H1 (cell line): ENCODE results near the gene VSIG10L2. TPM values are rescaled to one million over a fixed set of nuclear protein-coding genes. Genes with fewer than 3 reads are reported as not detected.

Experiments
- CTCF ChIA-PET: fragments of 300-600 bp; sonication (Branson Sonifier 250); formaldehyde crosslinking; loops from one replicate; lab custom pipeline; 2021; ENCODE audit not compliant: partially characterized antibody; lab: Charles Lee
- POLR2A ChIA-PET: fragments of 300-600 bp; sonication (Branson Sonifier 250); formaldehyde crosslinking; loops from one replicate; lab custom pipeline; 2021; ENCODE audit warnings: inconsistent platforms; ENCODE audit not compliant: partially characterized antibody; lab: Charles Lee
- DNase-seq, 2 experiments: peaks; one replicate each; pipeline versions ENCODE4 v3.0.0 to v3.0.0-alpha.2; 2010 to 2022; ENCODE audit warnings: low spot score in 2 of 2, low read depth in 1 of 2, mixed read lengths in 1 of 2
- FAIRE-seq: peaks from 2 replicates; lab custom pipeline; 2011; peaks lifted over from hg19 to GRCh38; lab: Jason Lieb, UNC
- H2AFZ ChIP-seq: 2 replicates; pipeline ENCODE4 v1.8.1; 2012; ENCODE audit warnings: low read length, inconsistent platforms
- H2AK5ac ChIP-seq: 2 replicates; pipeline ENCODE4 v1.6.1; 2013; ENCODE audit warnings: low read depth, low read length
- H2BK120ac ChIP-seq: replicated peaks from 2 replicates; pipeline ENCODE3; 2013; ENCODE audit warnings: low read depth, low read length, inconsistent platforms
- H2BK12ac ChIP-seq: 2 replicates; pipeline ENCODE4 v1.6.1; 2013; ENCODE audit warnings: low read depth, low read length
- H2BK15ac ChIP-seq: 2 replicates; pipeline ENCODE4 v1.6.1; 2013; ENCODE audit warnings: low read length
- H2BK20ac ChIP-seq: 2 replicates; pipeline ENCODE4 v1.6.1; 2013; ENCODE audit warnings: low read length
- H2BK5ac ChIP-seq: 2 replicates; pipeline ENCODE4 v1.6.1; 2013; ENCODE audit warnings: low read depth, low read length
- H3K14ac ChIP-seq: 2 replicates; pipeline ENCODE4 v1.6.1; 2013; ENCODE audit warnings: inconsistent platforms; ENCODE audit not compliant: insufficient read length
- H3K18ac ChIP-seq: 2 replicates; pipeline ENCODE4 v1.6.1; 2013; ENCODE audit warnings: low read length; ENCODE audit errors: extremely low read depth
- H3K23ac ChIP-seq: 2 replicates; pipeline ENCODE4 v1.6.1; 2013; ENCODE audit warnings: inconsistent platforms; ENCODE audit not compliant: insufficient read length
- H3K23me2 ChIP-seq: 2 replicates; pipeline ENCODE4 v1.6.1; 2013; ENCODE audit warnings: low read depth, low read length
- H3K27ac ChIP-seq: 2 replicates; pipeline ENCODE4 v1.6.1; 2011; ENCODE audit warnings: low read depth, low read length, inconsistent platforms
- H3K27me3 ChIP-seq, 4 experiments: replicated peaks in 1 of 4; 1 replicate in 1 of 4; 2 replicates in 3 of 4; pipeline versions ENCODE4 v1.6.1 to v1.8.1; 2011 to 2013; ENCODE audit warnings: low read length in 3 of 4, mild to moderate bottlenecking in 3 of 4, inconsistent platforms in 2 of 4, mixed read lengths in 2 of 4, moderate library complexity in 1 of 4; ENCODE audit not compliant: control insufficient read depth in 3 of 4, insufficient read depth in 3 of 4; ENCODE audit errors: extremely low read depth in 1 of 4
- H3K36me3 ChIP-seq, 4 experiments: 2 replicates each; pipeline versions ENCODE4 v1.6.1 to v1.8.1; 2011 to 2013; ENCODE audit warnings: mild to moderate bottlenecking in 4 of 4, low read length in 3 of 4, moderate library complexity in 2 of 4, control low read depth in 1 of 4, inconsistent platforms in 1 of 4; ENCODE audit not compliant: insufficient read depth in 4 of 4, control insufficient read depth in 2 of 4
- H3K4ac ChIP-seq: replicated peaks from 2 replicates; pipeline ENCODE3; 2013; ENCODE audit warnings: low read length, low read depth, mixed read lengths, inconsistent platforms; ENCODE audit not compliant: insufficient read length
- H3K4me1 ChIP-seq, 4 experiments: replicated peaks in 1 of 4; 1 replicate in 1 of 4; 2 replicates in 3 of 4; pipeline versions ENCODE4 v1.6.1 to v1.8.1; 2011 to 2013; ENCODE audit warnings: low read length in 3 of 4, inconsistent platforms in 2 of 4, mixed read lengths in 1 of 4; ENCODE audit not compliant: insufficient read depth in 4 of 4, control insufficient read depth in 3 of 4
- H3K4me2 ChIP-seq, 2 experiments: 2 replicates each; pipeline versions ENCODE4 v1.6.1 to v1.8.1; 2011 to 2013; ENCODE audit warnings: low read depth in 2 of 2, low read length in 2 of 2, control low read depth in 1 of 2, inconsistent platforms in 1 of 2, mild to moderate bottlenecking in 1 of 2; ENCODE audit not compliant: insufficient read depth in 1 of 2
- H3K4me3 ChIP-seq, 4 experiments: fragments of 200-600, 300-600 bp in 1 of 4; sonication (generic), shearing (Covaris generic), sonication (Bioruptor Twin) in 1 of 4; 2 replicates each; pipeline versions ENCODE4 v1.5.1 to v1.8.1; 2011 to 2016; ENCODE audit warnings: low read length in 4 of 4, low read depth in 3 of 4, control low read depth in 2 of 4, inconsistent platforms in 2 of 4, mild to moderate bottlenecking in 2 of 4, mixed read lengths in 1 of 4, moderate library complexity in 1 of 4; ENCODE audit not compliant: insufficient read depth in 2 of 4; ENCODE audit errors: extremely low read depth in 1 of 4
- H3K56ac ChIP-seq: replicated peaks from 2 replicates; pipeline ENCODE3; 2013; ENCODE audit warnings: low read depth, mild to moderate bottlenecking, mixed read lengths, low read length, inconsistent platforms; ENCODE audit not compliant: insufficient read length
- H3K79me1 ChIP-seq: 2 replicates; pipeline ENCODE4 v1.6.1; 2013; ENCODE audit warnings: low read depth, low read length, control low read depth
- H3K79me2 ChIP-seq, 2 experiments: 2 replicates each; pipeline versions ENCODE4 v1.6.1 to v1.8.1; 2012 to 2013; ENCODE audit warnings: low read length in 2 of 2, mild to moderate bottlenecking in 2 of 2, inconsistent platforms in 1 of 2; ENCODE audit not compliant: insufficient read depth in 2 of 2, control insufficient read depth in 1 of 2
- H3K9ac ChIP-seq, 4 experiments: replicated peaks in 1 of 4; 1 replicate in 1 of 4; 2 replicates in 3 of 4; pipeline versions ENCODE4 v1.6.1 to v1.8.1; 2011 to 2013; ENCODE audit warnings: low read depth in 3 of 4, low read length in 3 of 4, control low read depth in 2 of 4, mild to moderate bottlenecking in 2 of 4, moderate library complexity in 2 of 4, inconsistent platforms in 1 of 4; ENCODE audit errors: extremely low read depth in 1 of 4
- H3K9me3 ChIP-seq, 2 experiments: 2 replicates each; pipeline versions ENCODE4 v1.6.1 to v1.8.1; 2012 to 2013; ENCODE audit warnings: mild to moderate bottlenecking in 2 of 2, moderate library complexity in 2 of 2, control low read depth in 1 of 2, inconsistent platforms in 1 of 2, low read depth in 1 of 2, low read length in 1 of 2, mixed read lengths in 1 of 2; ENCODE audit not compliant: insufficient read depth in 2 of 2
- H4K20me1 ChIP-seq, 2 experiments: replicated peaks in 1 of 2; 2 replicates each; pipeline versions ENCODE3 to v1.8.1; 2011 to 2013; ENCODE audit warnings: inconsistent platforms in 2 of 2, low read length in 2 of 2, mild to moderate bottlenecking in 1 of 2; ENCODE audit not compliant: insufficient read depth in 2 of 2, control insufficient read depth in 1 of 2
- H4K5ac ChIP-seq: 2 replicates; pipeline ENCODE4 v1.6.1; 2013; ENCODE audit warnings: low read length, low read depth, mixed read lengths, inconsistent platforms; ENCODE audit not compliant: insufficient read length
- H4K8ac ChIP-seq: 2 replicates; pipeline ENCODE4 v1.8.0; 2013; ENCODE audit warnings: mild to moderate bottlenecking, moderate library complexity, low read length, inconsistent platforms; ENCODE audit not compliant: insufficient read depth; ENCODE audit errors: extremely low read depth
- H4K91ac ChIP-seq: replicated peaks from 2 replicates; pipeline ENCODE3; 2013; ENCODE audit warnings: low read length, mixed read lengths, inconsistent platforms; ENCODE audit not compliant: insufficient read length
- KDM5A ChIP-seq: fragments of 200-600 bp; IDR thresholded peaks from 2 replicates; pipeline ENCODE4 v1.7.1; 2012; ENCODE audit warnings: mild to moderate bottlenecking, low read length, inconsistent platforms, mixed read lengths
- SIRT6 ChIP-seq: IDR thresholded peaks from one replicate; pipeline ENCODE4 v1.7.1; 2012; ENCODE audit warnings: low read length, inconsistent platforms
- YY1 ChIP-seq: IDR thresholded peaks from 2 replicates; pipeline ENCODE4 v1.6.1; 2011; ENCODE audit warnings: low read depth, mild to moderate bottlenecking, low read length
- WGBS, 2 experiments: shearing (Covaris generic) in 1 of 2; methylation state at CpG; one replicate each; pipeline versions ENCODE4 v1.1.6 to v1.1.7; 2013 to 2015; ENCODE audit warnings: low lambda C conversion rate in 2 of 2, mixed read lengths in 2 of 2, inconsistent platforms in 1 of 2, low coverage in 1 of 2, missing lambda C conversion rate in 1 of 2; ENCODE audit not compliant: insufficient replicate concordance in 2 of 2, insufficient coverage in 1 of 2, insufficient read length in 1 of 2; ENCODE audit errors: extremely low coverage in 1 of 2, missing lambda C conversion rate in 1 of 2; 5-methylcytosine and 5-hydroxymethylcytosine counted together
- polyA plus RNA-seq, 7 experiments: library from polyadenylated mRNA; depleted of rRNA in 3 of 7; stranded (reverse) in 5 of 7; unstranded in 2 of 7; fragments of >200 nt in 5 of 7; fragments of 200-250 nt in 2 of 7; gene quantifications; 1 replicate in 5 of 7; 2 replicates in 1 of 7; 4 replicates in 1 of 7; pipeline versions ENCODE4 v1.2.1 to v1.2.3, GENCODE V29; 2011 to 2013; ENCODE audit warnings: missing spikeins in 2 of 7, mixed read lengths in 2 of 7
- total RNA-seq: library from RNA; stranded (reverse); fragmentation: NEBNext Ultra II Directional; extraction: Animal tissue kit (Norgen Biotek cat#: 25700); gene quantifications from 2 replicates; pipeline ENCODE4 v1.2.1, GENCODE V29; 2021
- TF ChIP-seq, protein P1 (sequence below): IDR thresholded peaks from 2 replicates; pipeline ENCODE4 v1.6.1; 2012; ENCODE audit warnings: low read length, inconsistent platforms

The VSIG10L2 gene
- total and polyA plus RNA-seq, 2 of the 8 experiments (the other 6 are each of a cell fraction or from before 2014, with no cell fraction given), result not detected

DNA sequence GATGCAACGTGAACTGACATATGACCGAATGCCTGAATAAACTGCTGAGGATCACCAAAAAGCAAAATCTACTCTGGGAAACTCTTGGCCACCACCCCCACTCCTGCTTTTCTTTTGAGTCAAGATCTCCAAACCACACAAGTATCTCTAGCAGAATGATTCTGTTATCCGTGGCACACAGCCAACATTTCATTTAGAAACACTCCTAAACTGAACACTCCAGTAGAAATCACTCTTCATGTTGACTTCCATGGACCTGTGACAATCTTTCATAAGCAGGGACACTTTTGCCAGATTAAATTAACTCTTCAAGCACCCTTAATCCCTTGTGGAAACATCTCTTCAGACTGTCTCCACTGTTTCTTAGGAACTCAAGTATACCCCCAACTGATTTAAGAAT lies 44.4 kb downstream of the VSIG10L2 start:
- Histone ChIP-seq H3K23me2 (no peaks in the 10 kb centered on the region), H3K23ac (no peak overlapping the region), H3K9me3 (no peaks in the 10 kb centered on the region), H2AFZ (no peak overlapping the region), H2BK5ac (no peak overlapping the region), H2BK120ac (no peak overlapping the region), H3K27ac (no peak overlapping the region), H2BK12ac (no peak overlapping the region), H3K36me3 (peaks cover 0 to 10% (median 3%) of the 10 kb centered on the region in 4 experiments; a peak in 5 of 8 replicates), H3K4me2 (no peak overlapping the region), H2BK15ac (no peak overlapping the region), H2BK20ac (no peak overlapping the region), H3K9ac (no peak overlapping the region), H4K20me1 (no peaks in the 10 kb centered on the region), H3K4ac (no peak overlapping the region), H3K56ac (no peak overlapping the region), H4K8ac (no peak overlapping the region), H4K5ac (no peak overlapping the region), H3K79me2 (no peaks in the 10 kb centered on the region), H3K4me3 (no peak overlapping the region), H3K79me1 (no peaks in the 10 kb centered on the region), H3K14ac (no peak overlapping the region), H2AK5ac (no peak overlapping the region), H4K91ac (no peak overlapping the region)
- whole genome bisulfite sequencing, 2 experiments, result 87% methylated on average over 3 of the region's 3 CpGs; no CpG with 5 or more reads in 1 of the 2 experiments
- ChIA-PET POLR2A (no interaction called here), CTCF (no interaction called here)
- FAIRE-seq (no peak), DNase-seq (no peak)
- TF ChIP-seq KDM5A (no peak), YY1 (no peak), SIRT6 (no peak)
- TF ChIP-seq, protein P1, sequence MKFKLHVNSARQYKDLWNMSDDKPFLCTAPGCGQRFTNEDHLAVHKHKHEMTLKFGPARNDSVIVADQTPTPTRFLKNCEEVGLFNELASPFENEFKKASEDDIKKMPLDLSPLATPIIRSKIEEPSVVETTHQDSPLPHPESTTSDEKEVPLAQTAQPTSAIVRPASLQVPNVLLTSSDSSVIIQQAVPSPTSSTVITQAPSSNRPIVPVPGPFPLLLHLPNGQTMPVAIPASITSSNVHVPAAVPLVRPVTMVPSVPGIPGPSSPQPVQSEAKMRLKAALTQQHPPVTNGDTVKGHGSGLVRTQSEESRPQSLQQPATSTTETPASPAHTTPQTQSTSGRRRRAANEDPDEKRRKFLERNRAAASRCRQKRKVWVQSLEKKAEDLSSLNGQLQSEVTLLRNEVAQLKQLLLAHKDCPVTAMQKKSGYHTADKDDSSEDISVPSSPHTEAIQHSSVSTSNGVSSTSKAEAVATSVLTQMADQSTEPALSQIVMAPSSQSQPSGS, result no peak
- TF ChIP-seq, all 59 proteins: peak for 0
- no peaks in the 10 kb centered on the region for H3K27me3 ChIP-seq
- H3K4me1 ChIP-seq, result peaks cover 0 to 6% (median 1%) of the 10 kb centered on the region in 4 experiments; a peak in 3 of 7 replicates
- H3K18ac ChIP-seq, result no peak overlapping the region
